Lower leg skin (tissue), 4 donors: Measurements from ENCODE around the gene CREBL2. TPM values are rescaled to one million over a fixed set of nuclear protein-coding genes. Genes with fewer than 3 reads are reported as not detected.
"Not testable (repeated sequence)": the region's sequence is repeated elsewhere in the genome, so short reads cannot be mapped to it uniquely, and the experiment has no call there.

Experiments
- DNase-seq, 2 donors: peaks; one replicate each; pipeline ENCODE4 v3.0.0-alpha.2; 2019; ENCODE audit warnings: low spot score in 2 of 2
- H3K4me3 ChIP-seq: fragments of 200-600 bp; sonication (generic); 2 replicates; pipeline ENCODE4 v1.5.1; 2017; ENCODE audit warnings: mild to moderate bottlenecking, low read depth; ENCODE audit not compliant: poor library complexity, severe bottlenecking
- POLR2A ChIP-seq, 2 donors: fragments of 450-650 bp; IDR thresholded peaks; one replicate each; pipeline ENCODE4 v1.6.1; 2016 to 2017; ENCODE audit warnings: antibody characterized with exemption in 2 of 2, mild to moderate bottlenecking in 1 of 2, moderate library complexity in 1 of 2
- WGBS, 2 donors: methylation state at CpG; one replicate each; pipeline ENCODE4 v1.1.5; 2018; 5-methylcytosine and 5-hydroxymethylcytosine counted together
- intact Hi-C: fragments of 100-400 bp; cut with DNase I; formaldehyde crosslinking; loops from one replicate; pipeline ENCODE4 v1.15.0; 2023; ENCODE audit warnings: low total_unique reads
- total RNA-seq, 4 donors: library from RNA; depleted of rRNA; stranded (reverse); fragments of >200 nt; gene quantifications; one replicate each; pipeline ENCODE4 v1.1.0, GENCODE V29; 2016
- TF ChIP-seq, protein P1 (sequence below), 3 donors: fragments of 450-650 bp; IDR thresholded peaks; one replicate each; pipeline ENCODE4 v1.5.1; 2016; ENCODE audit warnings: antibody characterized with exemption in 3 of 3, mild to moderate bottlenecking in 3 of 3, moderate library complexity in 2 of 3

CREBL2 gene, protein sequence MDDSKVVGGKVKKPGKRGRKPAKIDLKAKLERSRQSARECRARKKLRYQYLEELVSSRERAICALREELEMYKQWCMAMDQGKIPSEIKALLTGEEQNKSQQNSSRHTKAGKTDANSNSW
- 10 to 100 TPM; 36.1 to 47.0 (median 44.5) TPM for total RNA-seq

DNA sequence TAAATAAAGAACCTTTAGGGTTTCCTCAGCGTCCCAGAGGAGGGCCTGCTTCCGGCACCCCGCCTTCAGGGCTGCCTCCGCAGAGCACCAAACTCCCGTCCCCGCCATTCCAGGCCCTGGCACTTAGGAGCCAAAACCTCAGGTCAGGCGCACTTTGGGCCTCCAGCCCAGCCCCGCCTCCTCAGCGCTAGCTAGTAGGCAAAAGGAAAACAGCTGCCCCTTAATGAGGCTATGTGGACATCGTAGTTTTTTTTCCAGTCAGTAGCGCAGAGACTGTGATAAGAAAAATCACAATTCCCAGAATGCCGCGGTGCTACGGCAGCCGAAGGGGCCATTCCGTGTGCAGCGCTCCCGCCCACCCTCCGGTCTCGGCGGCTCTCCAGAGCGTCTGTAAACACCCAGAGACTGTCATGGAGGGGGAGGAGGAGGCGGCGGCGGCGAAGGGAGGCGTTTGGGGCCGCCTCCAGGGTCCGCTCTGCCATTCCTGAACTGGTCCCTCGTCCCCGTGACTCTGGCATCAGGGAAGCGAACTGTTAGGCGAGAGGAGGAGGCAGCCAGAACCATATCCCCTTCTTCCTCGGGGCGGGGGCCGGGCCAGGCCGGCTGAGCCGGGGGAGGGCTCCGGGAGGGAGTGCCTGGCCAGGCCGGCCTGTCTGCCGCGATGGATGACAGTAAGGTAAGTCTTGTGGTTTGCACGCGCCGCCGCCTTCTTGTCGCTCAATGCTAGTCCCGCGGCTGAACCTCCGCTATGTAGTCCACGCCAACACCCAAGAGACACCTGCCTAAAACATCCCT is at the start of gene CREBL2:
CREBL2 (plus strand) TSS at position 365 of the 795 bp plus-strand sequence; CDS start at position 662, 297 bp downstream.
- peak within 1 kb of the TSS; percentile 59 for H3K4me3 ChIP-seq
- WGBS, 2 donors, result 0 to 1% methylated on average over 39 to 41 of the region's 51 CpGs
- intact Hi-C loops, result no loop called here
- TF ChIP-seq, protein P1, sequence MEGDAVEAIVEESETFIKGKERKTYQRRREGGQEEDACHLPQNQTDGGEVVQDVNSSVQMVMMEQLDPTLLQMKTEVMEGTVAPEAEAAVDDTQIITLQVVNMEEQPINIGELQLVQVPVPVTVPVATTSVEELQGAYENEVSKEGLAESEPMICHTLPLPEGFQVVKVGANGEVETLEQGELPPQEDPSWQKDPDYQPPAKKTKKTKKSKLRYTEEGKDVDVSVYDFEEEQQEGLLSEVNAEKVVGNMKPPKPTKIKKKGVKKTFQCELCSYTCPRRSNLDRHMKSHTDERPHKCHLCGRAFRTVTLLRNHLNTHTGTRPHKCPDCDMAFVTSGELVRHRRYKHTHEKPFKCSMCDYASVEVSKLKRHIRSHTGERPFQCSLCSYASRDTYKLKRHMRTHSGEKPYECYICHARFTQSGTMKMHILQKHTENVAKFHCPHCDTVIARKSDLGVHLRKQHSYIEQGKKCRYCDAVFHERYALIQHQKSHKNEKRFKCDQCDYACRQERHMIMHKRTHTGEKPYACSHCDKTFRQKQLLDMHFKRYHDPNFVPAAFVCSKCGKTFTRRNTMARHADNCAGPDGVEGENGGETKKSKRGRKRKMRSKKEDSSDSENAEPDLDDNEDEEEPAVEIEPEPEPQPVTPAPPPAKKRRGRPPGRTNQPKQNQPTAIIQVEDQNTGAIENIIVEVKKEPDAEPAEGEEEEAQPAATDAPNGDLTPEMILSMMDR (IDR thresholded peaks at IDR 0.05), result no peak
- no peak for TF ChIP-seq POLR2A (IDR thresholded peaks at IDR 0.05)
- DNase-seq, result peak; percentile 95 to 97

DNA sequence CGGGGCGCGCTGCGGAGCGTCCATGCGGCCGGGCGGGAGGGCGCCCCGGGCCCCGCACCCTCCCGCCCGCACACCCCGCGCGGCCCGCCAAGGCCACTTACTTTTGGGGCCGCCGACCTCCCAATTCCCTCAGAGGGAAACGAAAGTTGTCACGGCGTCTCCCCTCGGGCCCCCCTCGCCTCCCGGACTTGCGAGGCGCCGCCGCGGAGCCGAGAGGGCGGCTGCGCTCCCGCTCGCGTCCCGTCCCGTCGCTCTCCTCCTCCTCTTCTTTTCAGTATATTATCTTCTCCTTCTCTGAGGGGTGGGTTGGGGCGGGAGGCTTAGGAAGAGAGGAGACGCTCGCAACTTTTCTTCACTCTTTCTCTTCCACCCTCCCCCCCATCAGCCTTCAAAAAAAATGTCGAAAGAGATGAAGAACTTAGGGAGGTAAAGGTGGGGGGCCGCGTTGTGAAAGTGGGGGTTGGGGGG is 49.6 kb upstream of the CREBL2 start:
- peak overlapping the region; percentile 86 for H3K4me3 ChIP-seq
- peak in 1 of 2 donors; percentile 21 for DNase-seq
- TF ChIP-seq, protein P1 (IDR thresholded peaks at IDR 0.05), result no peak
- no peak for TF ChIP-seq POLR2A (IDR thresholded peaks at IDR 0.05)
- 1% methylated on average over 25 to 30 of the region's 45 CpGs for WGBS, 2 donors
- intact Hi-C loops, result no loop called here

DNA sequence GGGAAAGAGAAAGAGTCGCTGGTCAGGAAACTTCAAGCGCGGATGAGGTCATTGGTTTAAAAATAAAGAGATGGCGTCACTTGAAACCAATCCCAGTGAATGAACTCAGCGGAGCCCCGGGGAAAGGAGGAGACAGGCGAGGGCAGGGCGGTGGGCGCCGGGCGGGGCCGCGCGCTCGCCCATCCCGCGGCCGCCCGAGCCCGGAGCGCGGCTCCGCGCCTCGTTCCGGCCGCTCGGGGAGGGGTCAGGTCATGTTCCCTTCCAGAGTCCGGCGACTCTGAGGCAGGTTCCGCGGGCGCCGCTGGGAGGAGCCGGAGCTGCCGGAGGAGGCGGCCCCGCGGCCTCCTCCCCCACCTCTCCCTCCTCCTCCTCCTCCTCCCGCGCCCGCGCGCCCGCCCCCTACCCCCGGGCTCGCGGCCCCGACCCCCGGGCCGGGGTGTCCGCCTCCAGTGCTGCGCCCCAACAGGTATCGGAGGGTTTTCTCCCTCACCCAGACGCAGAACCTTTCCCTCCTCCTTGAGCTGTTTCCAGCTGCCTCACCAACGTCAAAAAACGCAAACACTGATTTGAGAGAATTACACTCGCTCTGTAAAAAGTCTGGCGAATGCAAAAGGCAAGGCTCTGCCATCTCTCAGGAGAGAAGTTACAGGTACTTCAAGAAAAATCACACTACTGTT is 49.0 kb upstream of the CREBL2 start, which contains the start of gene DUSP16:
DUSP16 (minus strand) TSS at position 279 of the 677 bp plus-strand sequence. CDS start 41,765 bp downstream, outside the sequence.
- peak within 1 kb of the TSS; percentile 86 for H3K4me3 ChIP-seq
- peak; percentile 93 to 97 for DNase-seq
- intact Hi-C loops, result no loop called here
- 0 to 1% methylated on average over 39 to 46 of the region's 59 CpGs for WGBS, 2 donors
- TF ChIP-seq, protein P1 (IDR thresholded peaks at IDR 0.05), result no peak
- no peak for TF ChIP-seq POLR2A (IDR thresholded peaks at IDR 0.05)

DNA sequence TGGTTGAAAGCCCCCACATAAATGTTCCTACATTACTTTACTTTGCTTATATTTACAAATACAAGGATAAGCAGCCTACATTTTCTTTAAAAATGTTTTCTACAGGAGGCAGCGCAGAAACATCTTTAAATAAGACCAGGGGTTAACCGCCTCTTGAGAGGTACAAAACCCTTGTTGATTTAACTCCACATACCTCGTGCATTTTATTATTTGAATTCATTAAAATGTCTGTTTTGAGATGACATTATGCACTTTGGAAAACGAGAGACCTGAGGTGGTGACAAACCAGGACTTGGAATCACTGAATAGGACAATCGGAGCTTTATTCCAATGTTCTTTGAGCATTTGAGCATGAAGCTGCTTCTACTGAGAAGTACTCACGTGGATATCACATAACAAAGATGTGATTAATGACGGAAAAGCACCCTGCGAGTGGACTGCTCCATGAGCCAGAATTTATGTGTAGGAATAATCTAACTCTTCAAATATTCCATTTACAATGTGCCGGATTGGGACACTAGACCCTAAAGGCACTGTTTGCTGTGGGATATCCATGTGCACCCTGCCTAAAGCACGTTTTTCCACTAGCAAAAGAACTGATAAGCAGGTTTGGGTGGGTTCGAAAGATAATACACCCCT is 48.3 kb upstream of the CREBL2 start:
- intact Hi-C loops, result no loop called here
- 43 to 45% methylated on average over 11 of the region's 11 CpGs for WGBS, 2 donors
- TF ChIP-seq, protein P1 (IDR thresholded peaks at IDR 0.05), result no peak
- TF ChIP-seq POLR2A (IDR thresholded peaks at IDR 0.05), result no peak
- DNase-seq, result no peak
- H3K4me3 ChIP-seq, result peak overlapping the region; percentile 20

DNA sequence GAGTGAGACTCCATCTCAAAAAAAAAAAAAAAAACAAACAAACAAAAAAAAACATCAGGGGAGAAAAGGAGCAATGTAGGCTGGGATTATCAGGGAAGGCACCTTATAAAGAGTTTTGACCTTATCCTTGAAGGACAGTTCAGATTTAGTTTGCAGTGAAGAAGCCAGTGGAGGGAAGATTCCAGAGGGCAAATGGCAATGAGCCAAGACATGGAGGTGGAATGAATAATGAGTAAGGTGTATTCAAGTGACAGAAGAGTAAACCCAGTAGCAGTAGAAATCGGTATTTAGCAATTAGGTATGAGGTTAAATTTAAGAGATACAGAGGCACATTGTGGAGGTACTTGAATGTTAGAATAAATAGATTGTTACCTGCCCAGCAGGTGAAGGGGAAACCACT is 46.8 kb upstream of the CREBL2 start:
- no peak for DNase-seq
- no peak overlapping the region for H3K4me3 ChIP-seq
- no peak for TF ChIP-seq POLR2A (IDR thresholded peaks at IDR 0.05)
- TF ChIP-seq, protein P1 (IDR thresholded peaks at IDR 0.05), result no peak
- 45 to 51% methylated on average over 1 of the region's 1 CpG for WGBS, 2 donors
- intact Hi-C loops, result no loop called here

DNA sequence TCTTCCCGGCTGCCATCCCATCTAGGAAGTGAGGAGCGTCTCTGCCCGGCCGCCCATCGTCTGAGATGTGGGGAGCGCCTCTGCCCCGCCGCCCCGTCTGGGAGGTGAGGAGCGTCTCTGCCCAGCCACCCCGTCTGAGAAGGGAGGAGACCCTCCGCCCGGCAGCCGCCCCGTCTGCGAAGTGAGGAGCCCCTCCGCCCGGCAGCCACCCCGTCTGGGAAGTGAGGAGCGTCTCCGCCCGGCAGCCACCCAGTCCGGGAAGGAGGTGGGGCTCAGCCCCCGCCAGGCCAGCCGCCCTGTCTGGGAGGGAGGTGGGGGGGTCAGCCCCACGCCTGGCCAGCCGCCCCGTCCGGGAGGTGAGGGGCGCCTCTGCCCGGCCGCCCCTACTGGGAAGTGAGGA is 45.7 kb upstream of the CREBL2 start:
- intact Hi-C loops, H3K4me3 ChIP-seq, DNase-seq: not testable (repeated sequence)
- WGBS, 2 donors, result 94% methylated on average over 9 to 14 of the region's 32 CpGs
